Loucy (cell line): ENCODE measurements around the gene ZNF467.

Experiments used
- H2AFZ ChIP-seq: fragments of 200-600 bp; sonication (generic); 2 replicates; pipeline ENCODE4 v1.6.0; 2016; ENCODE audit warnings: antibody characterized with exemption, mild to moderate bottlenecking, low read length, moderate library complexity
- H3F3A ChIP-seq: fragments of 200-600 bp; 2 replicates; pipeline ENCODE4 v1.6.0; 2016; ENCODE audit warnings: antibody characterized with exemption, low read depth, mild to moderate bottlenecking
- H3K27me3 ChIP-seq: fragments of 200-600 bp; sonication (generic); 2 replicates; pipeline ENCODE4 v1.6.1; 2014; ENCODE audit warnings: low read length, mild to moderate bottlenecking; ENCODE audit not compliant: insufficient read depth, poor library complexity, severe bottlenecking
- H3K36me3 ChIP-seq: fragments of 200-600 bp; sonication (generic); 2 replicates; pipeline ENCODE4 v1.6.1; 2016; ENCODE audit warnings: low read length; ENCODE audit not compliant: insufficient read depth
- H3K4me1 ChIP-seq: fragments of 200-600 bp; sonication (generic); 2 replicates; pipeline ENCODE4 v1.5.1; 2014; ENCODE audit warnings: low read length, mild to moderate bottlenecking; ENCODE audit not compliant: insufficient read depth, poor library complexity, severe bottlenecking
- H3K4me2 ChIP-seq: fragments of 200-600 bp; sonication (generic); 2 replicates; pipeline ENCODE4 v1.6.0; 2014; ENCODE audit warnings: antibody characterized with exemption, low read length, low read depth, mild to moderate bottlenecking; ENCODE audit not compliant: poor library complexity, severe bottlenecking
- H3K4me3 ChIP-seq: fragments of 200-600 bp; sonication (generic); 2 replicates; pipeline ENCODE4 v1.5.1; 2014; ENCODE audit warnings: low read length, mild to moderate bottlenecking, mixed read lengths; ENCODE audit not compliant: poor library complexity, severe bottlenecking
- H3K79me2 ChIP-seq: fragments of 200-600 bp; sonication (generic); 2 replicates; pipeline ENCODE4 v1.6.1; 2014; ENCODE audit warnings: low read length; ENCODE audit not compliant: insufficient read depth
- H3K9ac ChIP-seq: fragments of 200-600 bp; sonication (generic); 2 replicates; pipeline ENCODE4 v1.6.0; 2014; ENCODE audit warnings: mild to moderate bottlenecking, low read depth, low read length, moderate library complexity; ENCODE audit not compliant: poor library complexity, severe bottlenecking
- H3K9me2 ChIP-seq: fragments of 200-600 bp; sonication (generic); replicated peaks from 2 replicates; pipeline ENCODE4 v1.6.1; 2016; ENCODE audit warnings: low read depth, low read length, mixed read lengths
- H3K9me3 ChIP-seq: fragments of 200-600 bp; sonication (generic); 2 replicates; pipeline ENCODE4 v1.6.1; 2014; ENCODE audit warnings: mild to moderate bottlenecking, antibody characterized with exemption, low read length, low read depth; ENCODE audit not compliant: insufficient read depth
- H4K20me1 ChIP-seq: fragments of 200-600 bp; sonication (generic); 2 replicates; pipeline ENCODE4 v1.6.0; 2014; ENCODE audit warnings: antibody characterized with exemption, low read length, mild to moderate bottlenecking; ENCODE audit not compliant: insufficient read depth, poor library complexity, severe bottlenecking
- EZH2phosphoT487 ChIP-seq: fragments of 200-600 bp; IDR thresholded peaks from 2 replicates; pipeline ENCODE4 v1.6.1; 2018; ENCODE audit warnings: antibody characterized with exemption, mild to moderate bottlenecking, moderate library complexity, borderline replicate concordance
- TF ChIP-seq, protein P1 (sequence below): fragments of 200-600 bp; sonication (generic); conservative IDR thresholded peaks from 2 replicates; pipeline ENCODE4 v1.5.1; 2014; ENCODE audit warnings: mild to moderate bottlenecking, antibody characterized with exemption, low read length

The ZNF467 gene

DNA sequence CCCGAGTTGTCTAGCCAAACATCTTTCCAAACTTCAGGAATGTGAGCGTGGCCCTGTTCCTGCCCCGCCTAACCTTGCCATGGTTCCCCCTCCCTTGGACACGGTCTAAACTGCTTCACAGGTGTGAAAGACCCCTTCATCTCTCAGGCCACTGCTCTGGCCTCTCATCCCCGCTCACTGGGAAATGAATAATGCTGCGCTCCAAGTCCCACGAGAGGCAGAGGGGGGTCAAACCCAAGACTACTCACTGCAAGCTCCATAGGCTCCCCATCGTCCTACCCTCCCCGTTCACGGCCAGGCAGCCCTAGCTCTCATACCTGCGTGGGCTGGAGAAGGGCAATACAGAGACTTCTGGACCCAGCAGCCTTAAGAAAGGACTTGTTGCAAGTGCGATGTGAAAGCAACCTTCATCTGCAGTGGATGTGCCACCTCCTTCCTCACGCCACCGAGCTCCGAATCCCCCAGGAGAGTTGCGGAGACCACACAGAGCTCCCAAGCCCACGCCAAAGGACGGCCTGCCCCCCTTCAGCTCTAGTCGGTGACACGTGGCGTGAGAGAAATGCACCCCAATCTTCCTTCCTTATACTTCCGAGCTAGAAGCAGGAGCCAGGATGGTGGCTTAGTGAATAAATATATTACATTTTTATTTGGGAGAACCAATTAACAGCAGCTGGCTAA is 9.7 kb downstream of the ZNF467 start:
- H3K9me3 ChIP-seq = no peaks in the 10 kb centered on the region
- H3K79me2 ChIP-seq = no peaks in the 10 kb centered on the region
- H3K36me3 ChIP-seq = no peaks in the 10 kb centered on the region
- H3K4me1 ChIP-seq = no peaks in the 10 kb centered on the region
- no peak overlapping the region for H2AFZ ChIP-seq
- TF ChIP-seq, protein P1, sequence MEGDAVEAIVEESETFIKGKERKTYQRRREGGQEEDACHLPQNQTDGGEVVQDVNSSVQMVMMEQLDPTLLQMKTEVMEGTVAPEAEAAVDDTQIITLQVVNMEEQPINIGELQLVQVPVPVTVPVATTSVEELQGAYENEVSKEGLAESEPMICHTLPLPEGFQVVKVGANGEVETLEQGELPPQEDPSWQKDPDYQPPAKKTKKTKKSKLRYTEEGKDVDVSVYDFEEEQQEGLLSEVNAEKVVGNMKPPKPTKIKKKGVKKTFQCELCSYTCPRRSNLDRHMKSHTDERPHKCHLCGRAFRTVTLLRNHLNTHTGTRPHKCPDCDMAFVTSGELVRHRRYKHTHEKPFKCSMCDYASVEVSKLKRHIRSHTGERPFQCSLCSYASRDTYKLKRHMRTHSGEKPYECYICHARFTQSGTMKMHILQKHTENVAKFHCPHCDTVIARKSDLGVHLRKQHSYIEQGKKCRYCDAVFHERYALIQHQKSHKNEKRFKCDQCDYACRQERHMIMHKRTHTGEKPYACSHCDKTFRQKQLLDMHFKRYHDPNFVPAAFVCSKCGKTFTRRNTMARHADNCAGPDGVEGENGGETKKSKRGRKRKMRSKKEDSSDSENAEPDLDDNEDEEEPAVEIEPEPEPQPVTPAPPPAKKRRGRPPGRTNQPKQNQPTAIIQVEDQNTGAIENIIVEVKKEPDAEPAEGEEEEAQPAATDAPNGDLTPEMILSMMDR = no peak
- no peak for TF ChIP-seq EZH2phosphoT487
- H3K27me3 ChIP-seq = no peaks in the 10 kb centered on the region
- H4K20me1 ChIP-seq = no peaks in the 10 kb centered on the region
- H3K9ac ChIP-seq = no peak overlapping the region
- no peak overlapping the region for H3K4me2 ChIP-seq
- H3K9me2 ChIP-seq = no peaks in the 10 kb centered on the region
- no peaks in the 10 kb centered on the region for H3F3A ChIP-seq
- no peak overlapping the region for H3K4me3 ChIP-seq

DNA sequence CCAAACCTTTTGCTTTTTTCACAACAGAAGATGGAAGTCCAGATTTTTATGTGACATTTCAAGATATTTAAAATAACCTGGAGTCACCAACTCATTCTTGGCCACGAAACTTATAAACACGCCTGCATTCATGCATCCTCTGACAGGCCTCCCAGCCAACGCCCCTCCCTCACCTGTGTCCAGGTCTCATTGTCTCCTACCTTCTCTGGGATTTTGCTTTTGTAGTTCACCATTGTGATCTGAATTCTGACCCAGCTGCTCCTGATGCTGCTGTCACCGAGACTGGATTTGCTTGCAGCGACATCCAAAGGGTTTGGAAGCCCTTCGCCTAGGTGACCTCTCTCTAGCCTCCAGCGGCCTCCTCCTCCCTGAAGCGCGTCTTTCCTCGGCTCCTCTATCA is 10.8 kb downstream of the ZNF467 start:
- Histone ChIP-seq H3K9me2 (no peaks in the 10 kb centered on the region), H3K27me3 (no peaks in the 10 kb centered on the region), H3K9me3 (no peaks in the 10 kb centered on the region), H3K4me2 (no peak overlapping the region), H2AFZ (no peak overlapping the region), H3K36me3 (no peaks in the 10 kb centered on the region), H3K79me2 (no peaks in the 10 kb centered on the region), H4K20me1 (no peaks in the 10 kb centered on the region), H3K4me1 (no peaks in the 10 kb centered on the region), H3K9ac (no peak overlapping the region), H3K4me3 (no peak overlapping the region), H3F3A (no peaks in the 10 kb centered on the region)
- TF ChIP-seq EZH2phosphoT487 = no peak
- TF ChIP-seq, protein P1 = no peak

DNA sequence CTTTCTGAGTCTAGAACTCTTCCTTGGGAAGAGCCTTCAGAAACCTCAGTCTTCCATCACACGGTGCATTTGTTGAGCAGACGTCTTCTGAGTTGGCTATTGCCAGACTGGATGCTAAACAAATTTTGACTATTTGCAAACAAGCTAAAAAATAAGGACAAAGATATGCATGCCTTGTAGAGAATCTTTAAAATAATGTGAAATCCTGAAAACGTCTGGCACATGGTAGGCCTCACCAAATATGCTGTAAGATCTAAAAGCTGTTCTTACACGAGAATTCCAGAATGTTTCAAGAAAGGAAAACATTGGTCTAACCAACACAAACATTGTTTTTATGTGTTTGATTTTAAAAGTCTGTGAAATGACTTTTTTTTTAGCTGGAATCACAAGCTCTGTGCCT is 11.3 kb downstream of the ZNF467 start:
- Histone ChIP-seq H3K9me3 (no peaks in the 10 kb centered on the region), H3K79me2 (no peaks in the 10 kb centered on the region), H3K9me2 (no peaks in the 10 kb centered on the region), H3K36me3 (no peaks in the 10 kb centered on the region), H3K4me3 (no peak overlapping the region), H3K4me1 (no peaks in the 10 kb centered on the region), H4K20me1 (no peaks in the 10 kb centered on the region), H2AFZ (no peak overlapping the region), H3K4me2 (no peak overlapping the region), H3F3A (no peaks in the 10 kb centered on the region), H3K27me3 (no peaks in the 10 kb centered on the region), H3K9ac (no peak overlapping the region)
- TF ChIP-seq, protein P1 = no peak
- no peak for TF ChIP-seq EZH2phosphoT487
